OCI-LY1 (cell line): ENCODE measurements around the gene CSTB.

Experiments used
- EZH2 ChIP-seq: fragments of 200-600 bp; sonication (generic), shearing (Covaris generic); IDR thresholded peaks from 2 replicates; pipeline ENCODE4 v1.8.0; 2017; ENCODE audit warnings: borderline replicate concordance, mixed run types, mild to moderate bottlenecking, antibody characterized with exemption, low read length, moderate library complexity, mixed read lengths
- TF ChIP-seq, protein P1 (sequence below): fragments of 200-600 bp; sonication (generic), shearing (Covaris generic); IDR thresholded peaks from 2 replicates; pipeline ENCODE4 v1.5.1; 2017; ENCODE audit warnings: mild to moderate bottlenecking, antibody characterized with exemption, low read length, moderate library complexity, mixed read lengths

- TF ChIP-seq, protein P1, sequence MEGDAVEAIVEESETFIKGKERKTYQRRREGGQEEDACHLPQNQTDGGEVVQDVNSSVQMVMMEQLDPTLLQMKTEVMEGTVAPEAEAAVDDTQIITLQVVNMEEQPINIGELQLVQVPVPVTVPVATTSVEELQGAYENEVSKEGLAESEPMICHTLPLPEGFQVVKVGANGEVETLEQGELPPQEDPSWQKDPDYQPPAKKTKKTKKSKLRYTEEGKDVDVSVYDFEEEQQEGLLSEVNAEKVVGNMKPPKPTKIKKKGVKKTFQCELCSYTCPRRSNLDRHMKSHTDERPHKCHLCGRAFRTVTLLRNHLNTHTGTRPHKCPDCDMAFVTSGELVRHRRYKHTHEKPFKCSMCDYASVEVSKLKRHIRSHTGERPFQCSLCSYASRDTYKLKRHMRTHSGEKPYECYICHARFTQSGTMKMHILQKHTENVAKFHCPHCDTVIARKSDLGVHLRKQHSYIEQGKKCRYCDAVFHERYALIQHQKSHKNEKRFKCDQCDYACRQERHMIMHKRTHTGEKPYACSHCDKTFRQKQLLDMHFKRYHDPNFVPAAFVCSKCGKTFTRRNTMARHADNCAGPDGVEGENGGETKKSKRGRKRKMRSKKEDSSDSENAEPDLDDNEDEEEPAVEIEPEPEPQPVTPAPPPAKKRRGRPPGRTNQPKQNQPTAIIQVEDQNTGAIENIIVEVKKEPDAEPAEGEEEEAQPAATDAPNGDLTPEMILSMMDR = no peak
- TF ChIP-seq EZH2 = no peak
Measured at GRCh38 chr21:43806017-43806710, 30.1 kb upstream of the CSTB start.
